IMR-90 (cell line): ENCODE data around the gene SOX8. TPM values are rescaled to one million over a fixed set of nuclear protein-coding genes. Genes with fewer than 3 reads are reported as not detected.

ENCODE experiments used
- ATAC-seq: fragments of 200-7000 bp; cut with Tn5 transposase; 2 replicates; pipeline ENCODE4 v1.9.1; 2020; ENCODE audit warnings: low read depth, mild to moderate bottlenecking, moderate library complexity
- BruUV-seq: library from RNA; stranded (reverse); fragments of 400-500 nt; replicated peaks from 2 replicates; lab custom pipeline; 2021; lab: Mats Ljungman, UMichigan
- CTCF ChIA-PET: fragments of 300-600 bp; formaldehyde crosslinking; extraction: SDS; loops from one replicate; lab custom pipeline; 2021; ENCODE audit warnings: antibody characterized with exemption; lab: Yijun Ruan, JAX
- POLR2A ChIA-PET: fragments of 300-600 bp; sonication (Branson Sonifier 250); formaldehyde crosslinking; loops from one replicate; lab custom pipeline; 2022; ENCODE audit warnings: antibody characterized with exemption; ENCODE audit not compliant: unreplicated experiment; lab: Charles Lee
- DNase-seq: peaks from one replicate; pipeline ENCODE4 v3.0.0; 2013
- H2AFZ ChIP-seq: replicated peaks from 2 replicates; pipeline ENCODE3; 2013; ENCODE audit warnings: low read length, mild to moderate bottlenecking; ENCODE audit not compliant: poor library complexity
- H2AK5ac ChIP-seq: 2 replicates; pipeline ENCODE4 v1.6.1; 2013; ENCODE audit warnings: low read depth, low read length, inconsistent platforms
- H2AK9ac ChIP-seq: replicated peaks from 2 replicates; pipeline ENCODE3; 2013; ENCODE audit warnings: mild to moderate bottlenecking, low read depth, low read length, moderate library complexity; ENCODE audit not compliant: poor library complexity
- H2BK120ac ChIP-seq: 2 replicates; pipeline ENCODE4 v1.6.1; 2013; ENCODE audit warnings: low read depth, low read length, inconsistent platforms
- H2BK15ac ChIP-seq: 3 replicates; pipeline ENCODE4 v1.6.1; 2013; ENCODE audit warnings: low read depth, low read length, inconsistent platforms
- H2BK20ac ChIP-seq: 2 replicates; pipeline ENCODE4 v1.6.1; 2013; ENCODE audit warnings: low read depth, mild to moderate bottlenecking, inconsistent platforms, low read length, moderate library complexity
- H2BK5ac ChIP-seq: 2 replicates; pipeline ENCODE4 v1.6.1; 2013; ENCODE audit warnings: mild to moderate bottlenecking, low read depth, low read length, inconsistent platforms; ENCODE audit not compliant: poor library complexity, severe bottlenecking
- H3K14ac ChIP-seq: replicated peaks from 2 replicates; pipeline ENCODE4 v1.6.1; 2013; ENCODE audit warnings: low read depth, low read length, inconsistent platforms
- H3K18ac ChIP-seq: 2 replicates; pipeline ENCODE4 v1.6.1; 2013; ENCODE audit warnings: low read depth, low read length, control low read depth
- H3K23ac ChIP-seq: 2 replicates; pipeline ENCODE4 v1.6.1; 2013; ENCODE audit warnings: low read depth, low read length, inconsistent platforms
- H3K27ac ChIP-seq: 2 replicates; pipeline ENCODE4 v1.5.1; 2013; ENCODE audit warnings: mild to moderate bottlenecking, control low read depth, low read length; ENCODE audit not compliant: insufficient read depth
- H3K27me3 ChIP-seq: 2 replicates; pipeline ENCODE4 v1.6.1; 2013; ENCODE audit warnings: low read length; ENCODE audit not compliant: control insufficient read depth, insufficient read depth
- H3K36me3 ChIP-seq: 2 replicates; pipeline ENCODE4 v1.6.1; 2013; ENCODE audit warnings: low read length, mixed read lengths; ENCODE audit not compliant: control insufficient read depth, insufficient read depth
- H3K4ac ChIP-seq: 2 replicates; pipeline ENCODE4 v1.6.1; 2013; ENCODE audit warnings: low read depth, low read length, inconsistent platforms
- H3K4me1 ChIP-seq: 2 replicates; pipeline ENCODE4 v1.6.1; 2013; ENCODE audit warnings: low read length, mixed read lengths; ENCODE audit not compliant: control insufficient read depth, insufficient read depth
- H3K4me2 ChIP-seq: 2 replicates; pipeline ENCODE4 v1.6.1; 2013; ENCODE audit warnings: low read depth, mild to moderate bottlenecking, control low read depth, low read length, moderate library complexity
- H3K4me3 ChIP-seq: 2 replicates; pipeline ENCODE4 v1.5.1; 2013; ENCODE audit warnings: low read depth, mild to moderate bottlenecking, control low read depth, low read length, moderate library complexity; ENCODE audit not compliant: insufficient read depth
- H3K56ac ChIP-seq: 2 replicates; pipeline ENCODE4 v1.6.1; 2013; ENCODE audit warnings: low read length, inconsistent platforms; ENCODE audit not compliant: insufficient read depth; ENCODE audit errors: extremely low read depth
- H3K79me1 ChIP-seq, 2 experiments: 2 replicates each; pipeline ENCODE4 v1.6.1; 2013; ENCODE audit warnings: low read length in 2 of 2, inconsistent platforms in 1 of 2, low read depth in 1 of 2
- H3K9ac ChIP-seq: 2 replicates; pipeline ENCODE4 v1.6.1; 2013; ENCODE audit warnings: low read depth, low read length, control low read depth
- H3K9me1 ChIP-seq: 2 replicates; pipeline ENCODE4 v1.6.1; 2013; ENCODE audit warnings: low read length, inconsistent platforms; ENCODE audit not compliant: insufficient read depth
- H3K9me3 ChIP-seq: 2 replicates; pipeline ENCODE4 v1.6.1; 2013; ENCODE audit warnings: low read length; ENCODE audit not compliant: control insufficient read depth, insufficient read depth
- H4K20me1 ChIP-seq: 2 replicates; pipeline ENCODE4 v1.6.1; 2013; ENCODE audit warnings: low read length, inconsistent platforms; ENCODE audit not compliant: insufficient read depth
- H4K5ac ChIP-seq: 2 replicates; pipeline ENCODE4 v1.6.1; 2013; ENCODE audit warnings: mild to moderate bottlenecking, low read depth, low read length, control low read depth
- H4K8ac ChIP-seq, 2 experiments: 2 replicates each; pipeline ENCODE4 v1.6.1; 2013; ENCODE audit warnings: low read depth in 2 of 2, low read length in 2 of 2, control low read depth in 1 of 2, inconsistent platforms in 1 of 2
- H4K91ac ChIP-seq: 2 replicates; pipeline ENCODE4 v1.6.1; 2013; ENCODE audit warnings: low read depth, low read length, inconsistent platforms; ENCODE audit not compliant: insufficient read depth
- CEBPB ChIP-seq: IDR thresholded peaks from 2 replicates; pipeline ENCODE4 v1.6.1; 2012; ENCODE audit warnings: low read depth, low read length, improper control_type of control experiment
- CHD1 ChIP-seq: IDR thresholded peaks from 2 replicates; pipeline ENCODE4 v1.6.1; 2012; ENCODE audit warnings: low read depth, low read length, improper control_type of control experiment
- CTCF ChIP-seq: conservative IDR thresholded peaks from 2 replicates; pipeline ENCODE4 v1.5.1; 2012; ENCODE audit warnings: mild to moderate bottlenecking, low read depth, low read length, improper control_type of control experiment
- FOS ChIP-seq: fragments of 150-350 bp; IDR thresholded peaks from 2 replicates; pipeline ENCODE4 v1.6.1; 2016; ENCODE audit warnings: low read depth, low read length
- MAZ ChIP-seq: IDR thresholded peaks from 2 replicates; pipeline ENCODE4 v1.6.1; 2012; ENCODE audit warnings: low read depth, mild to moderate bottlenecking, low read length, improper control_type of control experiment, moderate library complexity, borderline replicate concordance
- MXI1 ChIP-seq: IDR thresholded peaks from 2 replicates; pipeline ENCODE4 v1.6.1; 2012; ENCODE audit warnings: low read depth, mild to moderate bottlenecking, low read length, moderate library complexity, borderline replicate concordance
- NFE2L2 ChIP-seq: fragments of 150-350 bp; IDR thresholded peaks from 2 replicates; pipeline ENCODE4 v1.6.1; 2016; ENCODE audit warnings: low read depth, mild to moderate bottlenecking, low read length
- POLR2A ChIP-seq: IDR thresholded peaks from 2 replicates; pipeline ENCODE4 v1.6.1; 2012; ENCODE audit warnings: mild to moderate bottlenecking, low read depth, low read length
- RCOR1 ChIP-seq: IDR thresholded peaks from 2 replicates; pipeline ENCODE4 v1.6.1; 2012; ENCODE audit warnings: mild to moderate bottlenecking, low read length, improper control_type of control experiment; ENCODE audit not compliant: insufficient replicate concordance
- RFX5 ChIP-seq: IDR thresholded peaks from 2 replicates; pipeline ENCODE4 v1.8.0; 2012; ENCODE audit warnings: low read depth, mild to moderate bottlenecking, low read length, moderate library complexity
- SMC3 ChIP-seq: fragments of 150-350 bp; IDR thresholded peaks from 2 replicates; pipeline ENCODE4 v1.6.1; 2016; ENCODE audit warnings: low read depth, mild to moderate bottlenecking, antibody characterized with exemption, low read length, moderate library complexity
- USF2 ChIP-seq: fragments of 150-350 bp; IDR thresholded peaks from 2 replicates; pipeline ENCODE4 v1.6.1; 2017; ENCODE audit warnings: mild to moderate bottlenecking, antibody characterized with exemption, low read length, low read depth
- WGBS, 2 experiments: methylation state at CpG; one replicate each; pipeline versions ENCODE4 v1.1.5 to v1.1.7; 2013; ENCODE audit warnings: missing lambda C conversion rate in 2 of 2; ENCODE audit not compliant: insufficient read length in 1 of 2; ENCODE audit errors: extremely low coverage in 2 of 2; 5-methylcytosine and 5-hydroxymethylcytosine counted together
- dilution Hi-C: fragments of 300-500 bp; cut with HindIII; formaldehyde crosslinking; loops from one replicate; pipeline ENCODE4 v1.14.3; 2018; ENCODE audit warnings: low sequenced_read_pairs; ENCODE audit not compliant: unreplicated experiment
- in situ Hi-C: fragments of 300-500 bp; cut with MboI; formaldehyde crosslinking; loops from 3 replicates; pipeline ENCODE4 v1.14.3; 2019; ENCODE audit warnings: low sequenced_read_pairs, inconsistent platforms, mixed read lengths
- intact Hi-C: fragments of 100-400 bp; cut with micrococcal nuclease; formaldehyde crosslinking; loops from 2 replicates; pipeline ENCODE4 v1.10.0; 2022
- polyA plus RNA-seq, 3 experiments: library from polyadenylated mRNA; depleted of rRNA; stranded (reverse); fragments of >200 nt; gene quantifications; 2 replicates each; pipeline ENCODE4 v1.2.3, GENCODE V29; 2012; ENCODE audit warnings: low replicate concordance in 1 of 3
- total RNA-seq: library from RNA; depleted of rRNA; stranded (reverse); fragments of >200 nt; gene quantifications from 2 replicates; pipeline ENCODE4 v1.2.3, GENCODE V29; 2012

Gene SOX8
- total and polyA plus RNA-seq, 2 of the 4 experiments (the other 2 are of a cell fraction): under 0.01 to 0.26 TPM

- Histone ChIP-seq H2BK15ac (no peak overlapping the region), H4K8ac (no peak overlapping the region), H3K27ac (no peak overlapping the region), H3K27me3 (peaks cover 87% of the 10 kb centered on the region), H3K14ac (no peak overlapping the region), H3K4me2 (no peak overlapping the region), H2BK5ac (no peak overlapping the region), H4K91ac (no peak overlapping the region), H2AK9ac (no peak overlapping the region), H3K4ac (no peak overlapping the region), H3K4me3 (no peak overlapping the region), H4K20me1 (no peaks in the 10 kb centered on the region), H3K23ac (no peak overlapping the region), H2BK120ac (no peak overlapping the region), H4K5ac (no peak overlapping the region), H3K9me3 (no peaks in the 10 kb centered on the region), H3K4me1 (no peaks in the 10 kb centered on the region), H3K56ac (no peak overlapping the region), H2BK20ac (no peak overlapping the region), H3K18ac (no peak overlapping the region), H2AFZ (peak overlapping the region; percentile 32), H3K9ac (no peak overlapping the region), H2AK5ac (no peak overlapping the region), H3K36me3 (no peaks in the 10 kb centered on the region), H3K79me1 (no peaks in the 10 kb centered on the region), H3K9me1 (no peaks in the 10 kb centered on the region)
- ChIA-PET POLR2A (no interaction called here), CTCF (no interaction called here)
- BruUV-seq: no TSS peak
- intact Hi-C loops (loop anchor here (5.0 kb wide), 1 partner anchor 271 kb away; no protein-coding TSS in a partner anchor), in situ Hi-C loops (no loop called here), dilution Hi-C loops (no loop called here)
- no peak for TF ChIP-seq RFX5
- TF ChIP-seq CEBPB: no peak
- TF ChIP-seq CHD1: no peak
- TF ChIP-seq POLR2A: no peak
- no peak for TF ChIP-seq NFE2L2
- TF ChIP-seq MAZ: no peak
- TF ChIP-seq CTCF: no peak
- no peak for TF ChIP-seq MXI1
- TF ChIP-seq RCOR1: no peak
- TF ChIP-seq USF2: no peak
- TF ChIP-seq SMC3: no peak
- no peak for TF ChIP-seq FOS
- ATAC-seq (no peak), DNase-seq (no peak)
- WGBS, 2 experiments: 69% methylated on average over 36 of the region's 59 CpGs; no CpG with 5 or more reads in 1 of the 2 experiments
These were observed 1.8 kb downstream of the SOX8 start for GRCh38 chr16:983044-984030.
